ENCODE results near the gene RAB24.

The RAB24 gene

GRCh38 chr5:177299697-177300096 lies 3.8 kb downstream of the RAB24 start:
- DNase-seq (ENCODE audit: insufficient read length, low spot score) (no peak), FAIRE-seq (no peak)
- TF ChIP-seq CTCF (IDR thresholded peaks at IDR 0.05; ENCODE audit: insufficient read depth, missing control alignments) = no peak

- no peak for FAIRE-seq
- no peak for DNase-seq (ENCODE audit: insufficient read length, low spot score)
- TF ChIP-seq CTCF (IDR thresholded peaks at IDR 0.05; ENCODE audit: insufficient read depth, missing control alignments) = no peak
Observed at GRCh38 chr5:177297922-177298321, 5.6 kb downstream of the RAB24 start.

- no peak for TF ChIP-seq CTCF (IDR thresholded peaks at IDR 0.05; ENCODE audit: insufficient read depth, missing control alignments)
- FAIRE-seq (no peak), DNase-seq (ENCODE audit: insufficient read length, low spot score) (no peak)
Observed at GRCh38 chr5:177296581-177296980, 6.9 kb downstream of the RAB24 start.

GRCh38 chr5:177295924-177296323 lies 7.6 kb downstream of the RAB24 start:
- DNase-seq (ENCODE audit: insufficient read length, low spot score) (no peak), FAIRE-seq (no peak)
- no peak for TF ChIP-seq CTCF (IDR thresholded peaks at IDR 0.05; ENCODE audit: insufficient read depth, missing control alignments)

- no peak for FAIRE-seq
Observed at GRCh38 chr5:177294632-177295031, 8.9 kb downstream of the RAB24 start.

GRCh38 chr5:177293819-177294581 lies 9.5 kb downstream of the RAB24 start:
- no peak for DNase-seq (ENCODE audit: insufficient read length, low spot score)
- TF ChIP-seq CTCF (IDR thresholded peaks at IDR 0.05; ENCODE audit: insufficient read depth, missing control alignments) = no peak
- no peak for FAIRE-seq

More at GRCh38 chr5:177294632-177295031, 8.9 kb downstream of the RAB24 start:
- no peak for DNase-seq (ENCODE audit: insufficient read length, low spot score)
- no peak for TF ChIP-seq CTCF (IDR thresholded peaks at IDR 0.05; ENCODE audit: insufficient read depth, missing control alignments)

- FAIRE-seq (no peak), DNase-seq (ENCODE audit: insufficient read length, low spot score) (no peak)
- TF ChIP-seq CTCF (IDR thresholded peaks at IDR 0.05; ENCODE audit: insufficient read depth, missing control alignments) = no peak
Observed at GRCh38 chr5:177291735-177292134, 11.8 kb downstream of the RAB24 start.
